ENCODE data around the gene HLA-G. TPM values are rescaled to one million over a fixed set of nuclear protein-coding genes. Genes with fewer than 3 reads are reported as not detected.
"Not testable (repeated sequence)": the region's sequence is repeated elsewhere in the genome, so short reads cannot be mapped to it uniquely, and the experiment has no call there.

Gene HLA-G
- total RNA-seq, 1 experiment from 2014 or later, result not detected

DNA sequence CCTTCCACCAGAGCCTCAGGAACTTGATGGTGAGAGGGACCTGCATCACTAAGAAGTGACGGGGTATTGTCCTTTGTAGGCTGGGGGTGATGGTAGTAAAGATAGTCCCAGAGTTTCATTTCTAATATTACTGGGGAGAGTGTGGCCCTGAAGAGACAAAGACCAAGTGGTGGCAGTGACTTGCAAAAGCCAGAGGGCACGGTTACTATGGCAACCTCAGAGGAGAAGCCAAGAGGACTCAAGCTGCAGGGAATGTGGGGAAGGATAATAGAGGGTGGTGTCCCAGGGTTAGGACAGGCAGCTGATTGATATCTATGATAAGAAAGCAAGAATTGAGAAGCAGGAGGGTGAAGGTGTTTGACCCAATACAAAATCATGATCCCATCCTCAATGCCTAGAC, 42.5 kb downstream of the HLA-G start:
- no peak for DNase-seq (ENCODE audit: low read depth)

DNA sequence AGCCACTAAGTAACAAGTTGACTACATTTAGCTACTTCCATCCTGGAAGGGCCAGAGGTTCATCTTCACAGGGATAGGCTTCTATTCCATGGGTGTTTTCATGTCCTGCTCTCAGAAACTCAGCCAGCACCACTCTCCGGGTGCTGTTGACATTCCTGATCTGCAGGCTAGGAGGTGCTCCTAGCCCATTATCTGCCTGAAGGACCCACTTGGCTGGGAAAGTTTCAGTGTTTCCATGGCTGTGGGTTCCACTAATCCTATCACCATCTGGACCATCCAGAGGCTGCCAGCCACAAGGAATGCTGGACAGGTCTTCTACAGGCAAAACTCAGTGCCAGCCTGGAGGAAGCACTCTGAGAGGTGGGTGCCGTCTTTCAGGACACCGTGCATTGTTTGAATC, 45.2 kb downstream of the HLA-G start:
- no peak for DNase-seq (ENCODE audit: low read depth)

DNA sequence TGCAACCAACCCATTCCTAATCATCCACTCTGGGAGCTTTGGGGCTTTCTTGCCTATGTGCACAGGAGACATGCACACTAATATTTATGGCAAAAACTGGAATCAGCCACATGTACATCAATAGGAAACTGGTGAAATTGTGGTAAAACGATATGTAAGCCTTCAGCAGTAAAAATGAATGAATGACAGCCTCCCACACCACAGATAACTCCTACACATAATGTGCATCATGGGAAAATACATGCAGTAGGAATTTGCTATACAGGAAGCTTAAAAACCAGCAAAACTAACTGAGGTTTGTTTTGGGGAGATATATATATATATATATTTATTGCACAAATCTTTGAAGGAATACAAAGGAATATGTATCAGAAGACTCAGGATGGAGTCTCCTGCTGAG, 47.6 kb downstream of the HLA-G start:
- no peak for DNase-seq (ENCODE audit: low read depth)

DNA sequence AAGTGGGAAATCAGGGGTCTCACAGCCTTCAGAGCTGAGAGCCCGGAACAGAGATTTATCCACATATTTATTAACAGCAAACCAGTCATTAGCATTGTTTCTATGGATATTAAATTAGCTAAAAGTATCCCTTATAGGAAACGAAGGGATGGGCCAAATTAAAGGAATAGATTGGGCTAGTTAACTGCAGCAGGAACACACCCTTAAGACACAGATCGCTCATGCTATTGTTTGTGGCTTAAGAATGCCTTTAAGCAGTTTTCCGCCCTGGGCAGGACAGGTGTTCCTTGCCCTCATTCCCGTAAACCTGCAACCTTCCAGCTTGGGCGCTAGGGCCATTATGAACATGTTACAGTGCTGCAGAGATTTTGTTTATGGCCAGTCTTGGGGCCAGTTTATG, 48.1 kb downstream of the HLA-G start:
- not testable (repeated sequence) for DNase-seq (ENCODE audit: low read depth)

Other genes with a start within 250 kb of the HLA-G start
- not detected in 2 replicates for gene OR2H2, start 242.7 kb upstream of the HLA-G start, total RNA-seq (2014; rRNA removed)
- gene GABBR1, start 194.6 kb upstream of the HLA-G start, total RNA-seq (2014; rRNA removed), result 6.3 and 8.2 TPM in 2 replicates
- gene MOG, start 170.7 kb upstream of the HLA-G start, total RNA-seq (2014; rRNA removed), result not detected in 2 replicates
- not detected in 2 replicates for gene ZFP57, start 146.7 kb upstream of the HLA-G start, total RNA-seq (2014; rRNA removed)
- gene HLA-F, start 104.4 kb upstream of the HLA-G start, total RNA-seq (2014; rRNA removed), result 2.4 TPM in 1 of 2 replicates, not detected in the other
- 412 and 438 TPM in 2 replicates for gene HLA-A, start 114.7 kb downstream of the HLA-G start, total RNA-seq (2014; rRNA removed)
- 17.6 and 20.0 TPM in 2 replicates for gene POLR1H, start 233.4 kb downstream of the HLA-G start, total RNA-seq (2014; rRNA removed)
- 43.0 and 47.1 TPM in 2 replicates for gene PPP1R11, start 239.4 kb downstream of the HLA-G start, total RNA-seq (2014; rRNA removed)
- gene RNF39, start 247.9 kb downstream of the HLA-G start, total RNA-seq (2014; rRNA removed), result not detected in 2 replicates